ENCODE data around the gene SNRNP25. TPM values are rescaled to one million over a fixed set of nuclear protein-coding genes. Genes with fewer than 3 reads are reported as not detected.

Gene SNRNP25
- total and polyA plus RNA-seq, 8 donors = 19.1 to 51.5 (median 39.5) TPM

GRCh38 chr16:69181-69580 lies 15.6 kb downstream of the SNRNP25 start:
- no peak for ATAC-seq
- TF ChIP-seq, protein P1, sequence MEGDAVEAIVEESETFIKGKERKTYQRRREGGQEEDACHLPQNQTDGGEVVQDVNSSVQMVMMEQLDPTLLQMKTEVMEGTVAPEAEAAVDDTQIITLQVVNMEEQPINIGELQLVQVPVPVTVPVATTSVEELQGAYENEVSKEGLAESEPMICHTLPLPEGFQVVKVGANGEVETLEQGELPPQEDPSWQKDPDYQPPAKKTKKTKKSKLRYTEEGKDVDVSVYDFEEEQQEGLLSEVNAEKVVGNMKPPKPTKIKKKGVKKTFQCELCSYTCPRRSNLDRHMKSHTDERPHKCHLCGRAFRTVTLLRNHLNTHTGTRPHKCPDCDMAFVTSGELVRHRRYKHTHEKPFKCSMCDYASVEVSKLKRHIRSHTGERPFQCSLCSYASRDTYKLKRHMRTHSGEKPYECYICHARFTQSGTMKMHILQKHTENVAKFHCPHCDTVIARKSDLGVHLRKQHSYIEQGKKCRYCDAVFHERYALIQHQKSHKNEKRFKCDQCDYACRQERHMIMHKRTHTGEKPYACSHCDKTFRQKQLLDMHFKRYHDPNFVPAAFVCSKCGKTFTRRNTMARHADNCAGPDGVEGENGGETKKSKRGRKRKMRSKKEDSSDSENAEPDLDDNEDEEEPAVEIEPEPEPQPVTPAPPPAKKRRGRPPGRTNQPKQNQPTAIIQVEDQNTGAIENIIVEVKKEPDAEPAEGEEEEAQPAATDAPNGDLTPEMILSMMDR (IDR thresholded peaks at IDR 0.05) = no peak
- no peak for DNase-seq
- H3K4me1 ChIP-seq = peaks cover 12 to 56% of the 10 kb centered on the region in 2 donors
- H3K9me3 ChIP-seq = no peaks in the 10 kb centered on the region
- intact Hi-C loops (cut with DNase I) = no loop called here
- peaks cover 0 to 6% of the 10 kb centered on the region in 2 donors for H3K36me3 ChIP-seq
- no peak overlapping the region for H3K27ac ChIP-seq
- peaks cover 0 to 33% of the 10 kb centered on the region in 2 donors for H3K27me3 ChIP-seq
- no peak overlapping the region for H3K4me3 ChIP-seq

DNA sequence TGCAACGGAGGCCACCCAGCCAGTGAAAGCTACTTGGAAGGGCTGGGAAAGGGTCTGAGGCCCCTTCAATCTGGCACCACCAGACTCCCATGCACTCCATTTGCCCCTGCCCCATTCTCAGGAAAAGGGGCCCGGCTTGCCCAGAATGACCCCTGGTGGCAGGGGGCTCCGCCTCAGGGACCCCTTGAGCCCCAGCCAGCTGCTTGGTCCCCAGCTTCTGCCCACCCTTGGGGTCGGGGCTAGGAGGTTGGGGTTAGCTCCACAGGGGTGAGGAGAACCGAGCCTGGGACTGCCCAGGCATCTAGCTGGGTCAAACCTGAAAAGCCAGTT lies 17.5 kb downstream of the SNRNP25 start:
- H3K27me3 ChIP-seq = peaks cover 0 to 36% of the 10 kb centered on the region in 2 donors
- DNase-seq (no peak), ATAC-seq (no peak)
- H3K27ac ChIP-seq = peak overlapping the region; percentile 78 to 80
- no peaks in the 10 kb centered on the region for H3K36me3 ChIP-seq
- TF ChIP-seq, protein P1 (IDR thresholded peaks at IDR 0.05) = no peak
- intact Hi-C loops (cut with DNase I) = no loop called here
- peaks cover 17 to 63% of the 10 kb centered on the region in 2 donors for H3K4me1 ChIP-seq
- H3K9me3 ChIP-seq = no peaks in the 10 kb centered on the region
- peak overlapping the region; percentile 68 to 73 for H3K4me3 ChIP-seq

DNA sequence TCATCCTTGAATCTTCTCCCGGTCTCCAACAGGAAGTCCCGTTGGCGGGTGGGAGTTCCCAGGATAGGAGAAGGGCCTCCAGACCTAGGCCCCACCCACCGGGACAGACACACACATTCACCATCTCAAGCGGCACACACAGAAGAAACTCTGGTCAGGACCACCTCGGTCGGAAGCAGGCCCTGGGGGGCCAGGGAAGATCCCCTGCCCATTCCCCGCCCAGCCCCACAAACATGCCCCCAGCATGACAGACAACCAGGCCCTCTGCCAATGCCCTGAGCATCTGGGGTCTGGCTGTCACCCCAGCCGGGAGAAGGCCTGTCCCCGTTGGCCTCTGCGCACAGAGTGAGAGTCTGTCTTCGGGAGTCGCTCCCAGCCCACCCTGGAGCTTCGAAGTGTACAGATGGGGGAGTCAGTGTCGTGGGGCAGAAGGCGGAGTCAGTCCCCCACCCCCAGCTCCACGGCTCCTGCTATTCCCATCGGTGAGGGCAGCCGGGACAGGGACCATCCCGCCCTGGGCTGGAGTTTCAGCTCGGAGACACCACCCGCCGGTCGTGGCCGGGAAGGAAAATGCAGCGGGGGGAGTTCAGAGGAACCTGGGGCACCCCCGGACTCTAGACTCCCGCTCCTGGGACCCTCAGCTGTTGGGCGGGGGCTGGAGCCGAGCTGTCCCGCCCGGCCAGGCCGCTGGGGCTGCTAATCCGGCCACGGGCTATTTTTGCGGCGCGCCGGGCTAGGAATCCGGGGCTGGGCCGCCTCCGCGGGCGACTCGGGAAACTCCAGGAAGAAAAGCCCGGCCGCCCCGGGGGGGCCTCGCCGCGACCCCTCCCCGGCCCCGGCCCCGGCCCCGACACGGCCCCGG lies 18.1 kb downstream of the SNRNP25 start:
- H3K27ac ChIP-seq = peak overlapping the region; percentile 78 to 80
- no peaks in the 10 kb centered on the region for H3K9me3 ChIP-seq
- intact Hi-C loops (cut with DNase I) = no loop called here
- ATAC-seq (peak; percentile 72), DNase-seq (peak in 2 of 4 donors; percentile 78 to 90)
- H3K4me1 ChIP-seq = peaks cover 22 to 64% of the 10 kb centered on the region in 2 donors
- H3K36me3 ChIP-seq = no peaks in the 10 kb centered on the region
- H3K4me3 ChIP-seq = peak overlapping the region; percentile 68 to 73
- TF ChIP-seq, protein P1 (IDR thresholded peaks at IDR 0.05) = no peak
- H3K27me3 ChIP-seq = peaks cover 0 to 36% of the 10 kb centered on the region in 2 donors

DNA sequence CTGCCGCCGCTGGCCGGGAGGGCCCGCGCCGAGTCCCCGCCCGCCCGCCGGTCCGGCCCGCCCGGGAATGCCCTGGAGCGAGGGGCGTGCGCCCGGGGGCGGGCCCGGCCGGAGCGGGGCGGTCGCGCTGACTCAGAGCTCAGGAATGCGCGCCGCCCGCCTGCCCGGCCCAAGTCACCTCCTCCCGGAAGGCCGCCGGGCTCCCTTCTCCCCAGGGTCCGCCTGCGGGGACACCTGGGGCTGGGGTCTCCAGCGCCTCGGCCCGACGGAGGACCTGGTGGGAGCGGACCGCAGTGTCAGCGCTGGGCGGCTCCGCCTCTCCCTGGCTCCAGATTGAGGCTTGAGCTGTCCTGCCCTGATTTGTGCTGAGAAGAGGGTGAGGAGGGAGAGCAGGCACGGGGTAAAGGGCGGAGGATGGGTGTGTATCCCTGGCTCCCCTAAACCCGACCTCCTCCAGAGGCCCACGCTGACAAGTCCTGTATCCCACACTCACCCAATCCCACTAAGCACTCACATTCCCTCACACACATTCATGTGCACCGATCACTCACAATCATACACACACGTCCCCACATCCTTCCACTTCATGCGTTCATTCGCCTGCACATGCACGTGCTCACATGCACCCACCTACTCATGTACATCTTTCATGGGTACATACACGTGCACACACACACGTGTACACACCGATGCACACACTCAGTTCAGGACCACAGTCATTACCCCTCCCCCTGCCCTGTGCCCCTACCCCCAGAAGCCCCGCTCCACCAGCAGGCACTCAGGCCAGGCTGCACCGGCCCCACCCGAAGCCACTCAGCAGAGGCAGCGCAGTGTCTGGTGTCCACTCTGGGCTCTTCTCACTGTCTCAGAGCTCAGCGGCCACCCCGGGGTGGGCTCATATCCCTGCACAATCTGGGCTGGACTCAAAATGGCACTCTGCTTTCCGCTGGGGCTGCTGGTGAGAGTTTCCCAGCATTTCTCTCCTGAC lies 19.2 kb downstream of the SNRNP25 start, which contains the start of gene RHBDF1:
Gene RHBDF1, minus strand, starts transcription at position 71 of the 988 bp plus-strand sequence. CDS start 7,616 bp downstream, outside the sequence.
- Histone ChIP-seq H3K4me3 (peak within 1 kb of the TSS; percentile 68 to 73), H3K27me3 (peaks cover 0 to 36% of the 10 kb centered on the region in 2 donors), H3K4me1 (peaks cover 30 to 74% of the 10 kb centered on the region in 2 donors), H3K27ac (peak within 1 kb of the TSS; percentile 78 to 80), H3K36me3 (no peaks in the 10 kb centered on the region), H3K9me3 (no peaks in the 10 kb centered on the region)
- peak in 3 of 4 donors; percentile 57 to 85 (median 79) for DNase-seq
- intact Hi-C loops (cut with DNase I) = no loop called here
- TF ChIP-seq, protein P1 (IDR thresholded peaks at IDR 0.05) = no peak
- ATAC-seq = peak; percentile 74

All from left lung (tissue), 10 donors.